ENCODE data around the gene HAUS3. TPM values are rescaled to one million over a fixed set of nuclear protein-coding genes. Genes with fewer than 3 reads are reported as not detected.

Gene HAUS3
- total RNA-seq (2022; extraction: Qiagen RNA extraction; ENCODE audit: low read depth), result 2.7 to 8.8 TPM (median 7.6 TPM) in 5 replicates

DNA sequence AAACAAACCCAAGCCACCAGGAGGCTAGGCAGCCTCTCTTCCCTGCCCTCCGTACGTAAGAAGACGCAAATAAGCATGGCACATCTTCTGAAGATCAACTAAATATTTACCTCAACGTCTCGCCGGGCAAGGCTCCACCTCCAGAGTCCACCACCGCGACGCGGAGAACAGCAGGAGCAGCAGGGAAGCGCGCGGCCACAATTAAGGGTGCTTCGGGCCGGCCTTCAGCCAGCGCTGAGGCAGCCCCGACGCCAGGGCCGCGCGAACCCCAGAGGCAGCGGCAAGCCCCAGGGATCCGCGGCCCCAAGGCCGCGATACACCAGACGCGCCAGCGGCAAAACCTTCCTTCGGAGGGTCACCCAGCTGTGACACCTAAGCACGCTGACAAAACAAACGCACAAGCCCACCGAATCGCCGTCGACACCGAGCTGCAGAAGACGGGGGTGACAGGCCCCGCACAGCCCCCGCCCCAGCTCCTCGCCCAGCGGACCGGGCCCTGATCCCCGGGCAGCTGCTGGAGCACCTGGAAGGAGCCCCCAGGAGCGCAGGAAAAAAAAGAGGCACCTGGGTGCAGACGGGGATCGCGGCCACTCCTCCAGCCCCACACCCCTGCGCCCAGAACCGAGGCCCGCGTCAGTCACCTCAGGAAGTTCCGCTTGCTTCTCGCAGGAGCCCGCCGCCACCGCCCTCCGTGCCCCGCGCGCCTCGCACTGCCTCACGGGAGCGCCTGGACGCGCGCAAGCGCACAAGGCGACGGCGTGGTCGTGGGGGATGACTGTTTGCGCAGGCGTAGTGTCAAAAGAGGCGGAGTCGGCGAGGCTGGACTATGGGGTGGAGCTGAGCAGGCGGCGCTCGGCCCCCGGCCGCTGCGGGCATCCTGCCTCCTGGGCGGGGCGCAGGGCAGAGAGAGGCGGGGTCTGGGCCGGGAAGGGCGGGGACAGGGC lies at the start of gene HAUS3, which contains the start of gene POLN:
TSS of gene HAUS3 (minus strand) at position 712 of the 944 bp plus-strand sequence. CDS start 1,175 bp downstream, outside the sequence.
TSS of gene POLN (minus strand) at position 712 of the 944 bp plus-strand sequence. CDS start 12,890 bp downstream, outside the sequence.

GRCh38 chr4:2261853-2262144 lies 19.9 kb upstream of the HAUS3 start, which contains the start of gene MXD4:
MXD4 (minus strand) TSS chr4:2262109; CDS start chr4:2261980, 129 bp downstream.

Other genes with a start within 250 kb of the HAUS3 start
- 17.5 to 26.6 TPM (median 23.9 TPM) in 5 replicates for gene NELFA, start 233.1 kb downstream of the HAUS3 start, total RNA-seq (2022; extraction: Qiagen RNA extraction; ENCODE audit: low read depth)
- gene NAT8L, start 182.8 kb downstream of the HAUS3 start, total RNA-seq (2022; extraction: Qiagen RNA extraction; ENCODE audit: low read depth), result 9.3 to 16.2 TPM (median 14.7 TPM) in 5 replicates
- 0.37 to 1.1 TPM (median 0.83 TPM) in 5 replicates for gene POLN, start within 50 bp of the HAUS3 start, total RNA-seq (2022; extraction: Qiagen RNA extraction; ENCODE audit: low read depth)
- gene MXD4, start 20.0 kb upstream of the HAUS3 start, total RNA-seq (2022; extraction: Qiagen RNA extraction; ENCODE audit: low read depth), result 10.3 to 20.6 TPM (median 16.7 TPM) in 5 replicates
- 1.7 to 2.5 TPM (median 2.2 TPM) in 5 replicates for gene ZFYVE28, start 176.5 kb upstream of the HAUS3 start, total RNA-seq (2022; extraction: Qiagen RNA extraction; ENCODE audit: low read depth)
- 0.07 to 0.22 TPM (median 0.15 TPM) in 4 of 5 replicates, not detected in the other for gene CFAP99, start 176.8 kb upstream of the HAUS3 start, total RNA-seq (2022; extraction: Qiagen RNA extraction; ENCODE audit: low read depth)
- gene RNF4, start 227.0 kb upstream of the HAUS3 start, total RNA-seq (2022; extraction: Qiagen RNA extraction; ENCODE audit: low read depth), result 61.9 to 92.1 TPM (median 64.1 TPM) in 5 replicates

Measured in A549 treated with RU486 at 1 μM for 4 hours (cell line).